Body of pancreas (tissue), 4 donors: ENCODE results near the gene GABRR1.

Source experiments
- POLR2A ChIP-seq, 3 donors: fragments of 450-650 bp; IDR thresholded peaks; one replicate each; pipeline ENCODE4 v1.6.1; 2016; ENCODE audit warnings: antibody characterized with exemption in 3 of 3, mild to moderate bottlenecking in 2 of 3
- TF ChIP-seq, protein P1 (sequence below), 7 experiments: fragments of 450-650 bp in 4 of 7; fragments of 200-600 bp in 3 of 7; sonication (generic) in 3 of 7; IDR thresholded peaks; one replicate each; pipeline ENCODE4 v1.5.1; 2016 to 2019; ENCODE audit warnings: antibody characterized with exemption in 7 of 7

DNA sequence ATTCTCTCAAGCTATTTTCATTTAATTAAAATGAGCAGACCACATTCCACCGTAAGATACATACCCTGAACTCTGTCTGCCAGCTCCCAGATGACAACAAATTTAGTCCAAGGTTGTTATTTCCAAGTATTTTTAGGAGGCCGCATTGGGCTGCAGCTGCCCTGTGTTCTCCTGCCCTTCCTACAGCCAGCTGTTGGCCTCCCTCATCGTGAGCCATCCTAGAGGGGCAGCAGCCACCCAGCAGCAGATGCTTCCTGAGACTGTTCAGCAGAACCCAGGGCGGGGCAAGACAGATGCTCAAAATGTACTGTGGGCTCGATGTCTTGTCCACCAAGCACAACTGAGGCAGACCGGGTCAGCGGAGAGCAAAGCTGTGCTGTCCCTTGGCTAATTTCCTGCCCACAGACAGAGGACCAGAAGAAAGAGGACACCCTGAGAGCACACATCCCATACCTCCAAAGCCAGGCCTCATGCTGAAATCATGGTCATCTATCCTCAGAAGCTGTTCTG lies 16.4 kb downstream of the GABRR1 start:
- no peak for TF ChIP-seq POLR2A (IDR thresholded peaks at IDR 0.05)
- TF ChIP-seq, protein P1, sequence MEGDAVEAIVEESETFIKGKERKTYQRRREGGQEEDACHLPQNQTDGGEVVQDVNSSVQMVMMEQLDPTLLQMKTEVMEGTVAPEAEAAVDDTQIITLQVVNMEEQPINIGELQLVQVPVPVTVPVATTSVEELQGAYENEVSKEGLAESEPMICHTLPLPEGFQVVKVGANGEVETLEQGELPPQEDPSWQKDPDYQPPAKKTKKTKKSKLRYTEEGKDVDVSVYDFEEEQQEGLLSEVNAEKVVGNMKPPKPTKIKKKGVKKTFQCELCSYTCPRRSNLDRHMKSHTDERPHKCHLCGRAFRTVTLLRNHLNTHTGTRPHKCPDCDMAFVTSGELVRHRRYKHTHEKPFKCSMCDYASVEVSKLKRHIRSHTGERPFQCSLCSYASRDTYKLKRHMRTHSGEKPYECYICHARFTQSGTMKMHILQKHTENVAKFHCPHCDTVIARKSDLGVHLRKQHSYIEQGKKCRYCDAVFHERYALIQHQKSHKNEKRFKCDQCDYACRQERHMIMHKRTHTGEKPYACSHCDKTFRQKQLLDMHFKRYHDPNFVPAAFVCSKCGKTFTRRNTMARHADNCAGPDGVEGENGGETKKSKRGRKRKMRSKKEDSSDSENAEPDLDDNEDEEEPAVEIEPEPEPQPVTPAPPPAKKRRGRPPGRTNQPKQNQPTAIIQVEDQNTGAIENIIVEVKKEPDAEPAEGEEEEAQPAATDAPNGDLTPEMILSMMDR (IDR thresholded peaks at IDR 0.05), result no peak
